HEK293T (cell line): Measurements from ENCODE around the gene SNRNP48.

Experiments
- BHLHE40 ChIP-seq: fragments of 450-650 bp; IDR thresholded peaks from 2 replicates; pipeline ENCODE4 v1.6.1; 2016; ENCODE audit warnings: mild to moderate bottlenecking, moderate library complexity, borderline replicate concordance
- SP1 ChIP-seq: fragments of 450-650 bp; IDR thresholded peaks from 2 replicates; pipeline ENCODE4 v1.6.1; 2017

- TF ChIP-seq SP1 (no peak), BHLHE40 (no peak)
Measured at GRCh38 chr6:7652957-7653356, 63.0 kb downstream of the SNRNP48 start.
